ENCODE results near the gene HOMER3. TPM values are rescaled to one million over a fixed set of nuclear protein-coding genes. Genes with fewer than 3 reads are reported as not detected.
"Not testable (repeated sequence)": the region's sequence is repeated elsewhere in the genome, so short reads cannot be mapped to it uniquely, and the experiment has no call there.

The HOMER3 gene
- total RNA-seq, 4 donors from 2014 or later: 22.7 to 48.5 (median 33.2) TPM

DNA sequence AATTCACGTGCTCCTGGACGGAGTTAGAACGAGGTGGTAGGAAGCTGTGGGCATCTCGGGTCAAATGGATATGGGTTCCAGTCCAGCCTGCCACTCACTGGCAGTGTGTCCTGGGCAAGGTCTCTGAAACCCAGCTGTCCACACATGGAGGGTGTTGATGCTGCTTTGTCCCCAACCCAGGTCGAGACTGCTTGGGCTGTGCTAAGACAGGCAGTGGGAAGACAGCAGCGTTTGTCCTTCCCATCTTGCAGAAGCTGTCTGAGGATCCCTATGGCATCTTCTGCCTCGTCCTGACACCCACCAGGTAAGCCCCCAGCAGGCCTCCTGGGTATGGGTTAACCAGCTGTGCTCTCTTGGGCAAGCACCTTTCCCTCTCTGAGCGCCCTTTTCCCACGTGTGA lies 20.6 kb downstream of the HOMER3 start:
- Histone ChIP-seq H3K4me1 (peaks cover 0 to 52% (median 20%) of the 10 kb centered on the region in 3 donors), H3K27me3 (no peaks in the 10 kb centered on the region), H3K27ac (peak overlapping the region in 1 of 4 donors; percentile 76), H3K36me3 (peaks cover 0 to 48% of the 10 kb centered on the region in 2 donors), H3K9me3 (no peaks in the 10 kb centered on the region), H3K4me3 (peak overlapping the region; percentile 60 to 94)
- 33 to 41% methylated on average over 3 to 4 of the region's 9 CpGs for WGBS, 2 donors (ENCODE audit: low coverage in 1 of 2)
- TF ChIP-seq EP300 (IDR thresholded peaks at IDR 0.05): no peak
- no peak for TF ChIP-seq POLR2AphosphoS5 (IDR thresholded peaks at IDR 0.05)
- TF ChIP-seq POLR2A (IDR thresholded peaks at IDR 0.05): no peak
- TF ChIP-seq, protein P1, sequence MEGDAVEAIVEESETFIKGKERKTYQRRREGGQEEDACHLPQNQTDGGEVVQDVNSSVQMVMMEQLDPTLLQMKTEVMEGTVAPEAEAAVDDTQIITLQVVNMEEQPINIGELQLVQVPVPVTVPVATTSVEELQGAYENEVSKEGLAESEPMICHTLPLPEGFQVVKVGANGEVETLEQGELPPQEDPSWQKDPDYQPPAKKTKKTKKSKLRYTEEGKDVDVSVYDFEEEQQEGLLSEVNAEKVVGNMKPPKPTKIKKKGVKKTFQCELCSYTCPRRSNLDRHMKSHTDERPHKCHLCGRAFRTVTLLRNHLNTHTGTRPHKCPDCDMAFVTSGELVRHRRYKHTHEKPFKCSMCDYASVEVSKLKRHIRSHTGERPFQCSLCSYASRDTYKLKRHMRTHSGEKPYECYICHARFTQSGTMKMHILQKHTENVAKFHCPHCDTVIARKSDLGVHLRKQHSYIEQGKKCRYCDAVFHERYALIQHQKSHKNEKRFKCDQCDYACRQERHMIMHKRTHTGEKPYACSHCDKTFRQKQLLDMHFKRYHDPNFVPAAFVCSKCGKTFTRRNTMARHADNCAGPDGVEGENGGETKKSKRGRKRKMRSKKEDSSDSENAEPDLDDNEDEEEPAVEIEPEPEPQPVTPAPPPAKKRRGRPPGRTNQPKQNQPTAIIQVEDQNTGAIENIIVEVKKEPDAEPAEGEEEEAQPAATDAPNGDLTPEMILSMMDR (IDR thresholded peaks at IDR 0.05): no peak
- no peak for ATAC-seq

DNA sequence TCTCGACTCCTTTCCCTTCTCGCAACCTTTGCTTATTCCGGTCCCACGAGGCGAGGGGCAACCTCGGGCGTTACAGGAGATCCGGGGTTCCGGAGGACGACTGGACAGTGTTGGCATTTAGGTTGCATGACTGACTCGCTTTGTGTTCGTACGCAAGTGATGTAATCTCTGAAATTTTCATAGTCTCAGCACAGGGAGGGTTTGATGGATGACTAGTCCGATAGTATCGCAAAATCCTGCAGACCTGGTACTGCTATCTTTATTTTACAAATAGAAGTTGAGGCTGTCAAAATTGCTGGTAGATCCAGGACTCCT lies 21.2 kb downstream of the HOMER3 start:
- Histone ChIP-seq H3K27me3 (no peaks in the 10 kb centered on the region), H3K9me3 (no peaks in the 10 kb centered on the region), H3K36me3 (peaks cover 0 to 48% of the 10 kb centered on the region in 2 donors), H3K4me3 (peak overlapping the region; percentile 60 to 94), H3K27ac (peak overlapping the region; percentile 24 to 93 (median 80)), H3K4me1 (peaks cover 0 to 58% (median 20%) of the 10 kb centered on the region in 3 donors)
- TF ChIP-seq EP300 (IDR thresholded peaks at IDR 0.05) (no peak), POLR2A (IDR thresholded peaks at IDR 0.05) (no peak), POLR2AphosphoS5 (IDR thresholded peaks at IDR 0.05) (no peak)
- TF ChIP-seq, protein P1 (IDR thresholded peaks at IDR 0.05): no peak
- 0% methylated on average over 4 to 14 of the region's 15 CpGs for WGBS, 2 donors (ENCODE audit: low coverage in 1 of 2)
- ATAC-seq: no peak

DNA sequence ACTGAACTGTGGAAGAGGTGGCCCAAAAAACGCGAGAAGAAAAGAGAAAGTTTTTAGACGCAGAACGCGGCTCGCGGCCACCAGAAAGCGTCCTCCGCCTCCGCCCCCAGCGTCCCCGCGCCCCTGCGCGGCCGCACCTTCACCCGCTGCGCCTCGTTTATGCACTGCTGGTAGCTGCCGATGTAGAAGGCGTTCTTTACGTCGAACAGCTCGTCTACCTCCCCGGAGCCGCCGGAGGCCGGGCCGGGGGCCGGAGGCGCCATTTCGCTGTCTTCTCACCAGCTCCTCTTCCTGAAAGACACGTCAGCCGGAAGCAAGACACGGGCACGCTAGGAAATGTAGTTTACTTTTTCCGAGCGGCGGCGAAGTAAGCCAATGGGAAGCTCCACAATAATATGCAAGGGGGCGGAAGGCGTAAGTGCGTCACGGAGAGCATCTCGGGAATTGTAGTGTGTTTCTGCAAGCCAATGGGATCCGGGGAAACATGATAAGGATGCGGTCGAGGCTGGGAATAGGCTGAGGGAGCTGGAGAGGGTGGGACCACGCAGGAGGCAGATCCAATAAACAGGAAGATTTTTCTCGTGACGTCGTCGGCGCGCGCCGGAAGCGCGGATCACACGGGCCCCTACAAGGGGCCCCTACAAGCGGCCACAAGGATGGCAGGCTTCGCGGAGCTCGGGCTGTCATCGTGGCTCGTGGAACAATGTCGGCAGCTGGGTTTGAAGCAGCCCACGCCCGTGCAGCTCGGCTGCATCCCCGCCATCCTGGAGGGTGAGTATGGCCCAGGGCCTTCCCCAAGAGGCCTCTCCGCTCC lies 21.7 kb downstream of the HOMER3 start, which contains the start of the genes COPE and DDX49:
TSS of gene COPE (minus strand) at position 302 of the 814 bp plus-strand sequence. CDS start at position 263, 39 bp downstream.
TSS of gene DDX49 (plus strand) at position 630 of the 814 bp plus-strand sequence. CDS start at position 657, 27 bp downstream.
- peak; percentile 100 for ATAC-seq
- 0% methylated on average over 7 to 21 of the region's 72 CpGs for WGBS, 2 donors (ENCODE audit: low coverage in 1 of 2)
- H3K36me3 ChIP-seq: peaks cover 0 to 48% of the 10 kb centered on the region in 2 donors

DNA sequence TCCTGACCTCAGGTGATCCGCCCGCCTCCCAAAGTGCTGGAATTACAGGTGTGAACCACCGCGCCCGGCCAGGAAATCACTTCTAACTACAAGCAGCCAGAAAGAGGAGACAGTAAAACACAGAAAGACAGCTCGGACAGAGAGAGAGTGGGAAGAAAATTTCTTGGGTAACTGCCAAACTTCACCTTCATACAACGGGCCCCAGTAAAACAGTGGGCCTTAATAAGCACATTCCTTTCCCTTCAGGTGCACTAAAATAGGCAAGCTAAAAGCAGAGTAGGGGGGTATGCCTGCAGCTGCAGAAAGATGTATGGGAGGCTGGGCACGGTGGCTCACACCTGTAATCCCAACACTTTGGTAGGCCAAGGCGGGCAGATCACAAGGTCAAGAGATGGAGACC lies 23.4 kb downstream of the HOMER3 start:
- peaks cover 0 to 48% of the 10 kb centered on the region in 2 donors for H3K36me3 ChIP-seq
- WGBS, 2 donors (ENCODE audit: low coverage in 1 of 2): 40 to 71% methylated on average over 1 to 4 of the region's 9 CpGs

More for the DNA sequence above, 21.7 kb downstream of the HOMER3 start, which contains the start of the genes COPE and DDX49:
- H3K4me1 ChIP-seq: peaks cover 0 to 59% (median 20%) of the 10 kb centered on the region in 3 donors
- no peaks in the 10 kb centered on the region for H3K9me3 ChIP-seq
- peak within 1 kb of the TSS; percentile 87 to 94 (median 92) for H3K27ac ChIP-seq
- no peaks in the 10 kb centered on the region for H3K27me3 ChIP-seq
- TF ChIP-seq POLR2AphosphoS5 (IDR thresholded peaks at IDR 0.05): peak; percentile 87
- no peak for TF ChIP-seq EP300 (IDR thresholded peaks at IDR 0.05)
- peak; percentile 74 to 84 for TF ChIP-seq POLR2A (IDR thresholded peaks at IDR 0.05)
- TF ChIP-seq, protein P1 (IDR thresholded peaks at IDR 0.05): peak in 2 of 4 experiments; percentile 19 to 28
- peak within 1 kb of the TSS; percentile 94 for H3K4me3 ChIP-seq

DNA sequence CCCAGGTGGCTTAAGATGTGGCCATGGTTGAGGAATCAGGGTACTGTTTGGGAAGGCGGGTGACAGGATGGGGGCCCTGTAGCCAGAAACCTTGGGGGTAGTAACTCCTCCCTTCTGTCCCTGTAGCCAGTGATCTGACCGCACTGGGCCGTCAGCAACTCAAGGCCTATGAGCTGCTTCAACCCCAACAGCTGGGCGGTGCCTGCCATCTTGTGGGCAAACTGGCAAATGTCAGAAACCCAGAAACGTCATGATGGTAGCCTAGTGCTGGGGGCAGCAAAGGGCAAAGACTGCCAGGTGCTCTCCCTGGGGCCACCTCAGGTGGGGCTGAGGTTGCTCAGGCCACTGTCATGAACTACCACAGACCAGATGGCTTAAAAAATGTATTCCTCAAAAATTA lies 25.4 kb downstream of the HOMER3 start:
- no peaks in the 10 kb centered on the region for H3K27me3 ChIP-seq
- no peak overlapping the region for H3K4me3 ChIP-seq
- no peak for ATAC-seq
- peaks cover 0 to 51% of the 10 kb centered on the region in 2 donors for H3K36me3 ChIP-seq
- H3K4me1 ChIP-seq: peaks cover 0 to 45% (median 19%) of the 10 kb centered on the region in 3 donors
- no peak overlapping the region for H3K27ac ChIP-seq
- TF ChIP-seq POLR2A (IDR thresholded peaks at IDR 0.05): no peak
- no peak for TF ChIP-seq EP300 (IDR thresholded peaks at IDR 0.05)
- TF ChIP-seq, protein P1 (IDR thresholded peaks at IDR 0.05): peak in 1 of 4 experiments; percentile 11
- no peak for TF ChIP-seq POLR2AphosphoS5 (IDR thresholded peaks at IDR 0.05)
- H3K9me3 ChIP-seq: no peaks in the 10 kb centered on the region
- 67% methylated on average over 1 of the region's 5 CpGs; no CpG with 5 or more reads in 1 of the 2 donors for WGBS, 2 donors (ENCODE audit: low coverage in 1 of 2)

More for the DNA sequence above, 23.4 kb downstream of the HOMER3 start:
- peaks cover 0 to 59% (median 20%) of the 10 kb centered on the region in 3 donors for H3K4me1 ChIP-seq
- not testable (repeated sequence) for ATAC-seq, H3K27ac ChIP-seq, H3K27me3 ChIP-seq, H3K9me3 ChIP-seq
- peak overlapping the region in 1 of 2 donors; percentile 94 for H3K4me3 ChIP-seq
